ENCODE data around the gene ZNF705A.
"Not testable (repeated sequence)": the region's sequence is repeated elsewhere in the genome, so short reads cannot be mapped to it uniquely, and the experiment has no call there.

ZNF705A gene

GRCh38 chr12:8218711-8219382, 62.0 kb downstream of the ZNF705A start:
- H3K9ac ChIP-seq (ENCODE audit: low read length); H3K27ac ChIP-seq (ENCODE audit: low read depth, low read length); H3K9me3 ChIP-seq (ENCODE audit: insufficient read depth, low read length); H2AFZ ChIP-seq (ENCODE audit: low read depth, low read length, severe bottlenecking); H3K36me3 ChIP-seq (ENCODE audit: low read length); H3K9me2 ChIP-seq (replicated peaks; ENCODE audit: insufficient read depth, low read length); H4K20me1 ChIP-seq (ENCODE audit: low read depth, low read length); H3K4me3 ChIP-seq (ENCODE audit: insufficient read depth, low read length, poor library complexity, severe bottlenecking); H3K4me2 ChIP-seq (ENCODE audit: low read depth, low read length, poor library complexity, severe bottlenecking); H3F3A ChIP-seq (ENCODE audit: insufficient read depth); H3K79me2 ChIP-seq (ENCODE audit: insufficient read depth, low read length); H3K27me3 ChIP-seq (ENCODE audit: low read length): not testable (repeated sequence)

- H3K4me3 ChIP-seq (ENCODE audit: insufficient read depth, low read length, poor library complexity, severe bottlenecking); H4K20me1 ChIP-seq (ENCODE audit: low read depth, low read length); H3K79me2 ChIP-seq (ENCODE audit: insufficient read depth, low read length); H3K27me3 ChIP-seq (ENCODE audit: low read length); H3K27ac ChIP-seq (ENCODE audit: low read depth, low read length); H3K9me3 ChIP-seq (ENCODE audit: insufficient read depth, low read length); H3F3A ChIP-seq (ENCODE audit: insufficient read depth); H2AFZ ChIP-seq (ENCODE audit: low read depth, low read length, severe bottlenecking); H3K9me2 ChIP-seq (replicated peaks; ENCODE audit: insufficient read depth, low read length); H3K9ac ChIP-seq (ENCODE audit: low read length); H3K36me3 ChIP-seq (ENCODE audit: low read length); H3K4me2 ChIP-seq (ENCODE audit: low read depth, low read length, poor library complexity, severe bottlenecking): not testable (repeated sequence)
Measured at GRCh38 chr12:8221375-8221774, 64.6 kb downstream of the ZNF705A start.

GRCh38 chr12:8221844-8222243, 65.0 kb downstream of the ZNF705A start:
- not testable (repeated sequence) for H3K36me3 ChIP-seq (ENCODE audit: low read length); H4K20me1 ChIP-seq (ENCODE audit: low read depth, low read length); H2AFZ ChIP-seq (ENCODE audit: low read depth, low read length, severe bottlenecking); H3K4me3 ChIP-seq (ENCODE audit: insufficient read depth, low read length, poor library complexity, severe bottlenecking); H3K79me2 ChIP-seq (ENCODE audit: insufficient read depth, low read length); H3K9me2 ChIP-seq (replicated peaks; ENCODE audit: insufficient read depth, low read length); H3F3A ChIP-seq (ENCODE audit: insufficient read depth); H3K27me3 ChIP-seq (ENCODE audit: low read length); H3K4me2 ChIP-seq (ENCODE audit: low read depth, low read length, poor library complexity, severe bottlenecking); H3K9me3 ChIP-seq (ENCODE audit: insufficient read depth, low read length); H3K9ac ChIP-seq (ENCODE audit: low read length); H3K27ac ChIP-seq (ENCODE audit: low read depth, low read length)

- not testable (repeated sequence) for H3K79me2 ChIP-seq (ENCODE audit: insufficient read depth, low read length); H3K9ac ChIP-seq (ENCODE audit: low read length); H3K9me3 ChIP-seq (ENCODE audit: insufficient read depth, low read length); H3K36me3 ChIP-seq (ENCODE audit: low read length); H3F3A ChIP-seq (ENCODE audit: insufficient read depth); H4K20me1 ChIP-seq (ENCODE audit: low read depth, low read length); H3K4me2 ChIP-seq (ENCODE audit: low read depth, low read length, poor library complexity, severe bottlenecking); H3K9me2 ChIP-seq (replicated peaks; ENCODE audit: insufficient read depth, low read length); H3K27ac ChIP-seq (ENCODE audit: low read depth, low read length); H2AFZ ChIP-seq (ENCODE audit: low read depth, low read length, severe bottlenecking); H3K4me3 ChIP-seq (ENCODE audit: insufficient read depth, low read length, poor library complexity, severe bottlenecking); H3K27me3 ChIP-seq (ENCODE audit: low read length)
Measured at GRCh38 chr12:8222303-8222702, 65.5 kb downstream of the ZNF705A start.

GRCh38 chr12:8223646-8224045, 66.8 kb downstream of the ZNF705A start:
- not testable (repeated sequence) for H2AFZ ChIP-seq (ENCODE audit: low read depth, low read length, severe bottlenecking); H3K36me3 ChIP-seq (ENCODE audit: low read length); H3F3A ChIP-seq (ENCODE audit: insufficient read depth); H3K27me3 ChIP-seq (ENCODE audit: low read length); H3K27ac ChIP-seq (ENCODE audit: low read depth, low read length); H3K79me2 ChIP-seq (ENCODE audit: insufficient read depth, low read length); H3K4me3 ChIP-seq (ENCODE audit: insufficient read depth, low read length, poor library complexity, severe bottlenecking); H3K9ac ChIP-seq (ENCODE audit: low read length); H3K9me3 ChIP-seq (ENCODE audit: insufficient read depth, low read length); H3K4me2 ChIP-seq (ENCODE audit: low read depth, low read length, poor library complexity, severe bottlenecking); H4K20me1 ChIP-seq (ENCODE audit: low read depth, low read length); H3K9me2 ChIP-seq (replicated peaks; ENCODE audit: insufficient read depth, low read length)

- not testable (repeated sequence) for H3K9me3 ChIP-seq (ENCODE audit: insufficient read depth, low read length); H3K4me2 ChIP-seq (ENCODE audit: low read depth, low read length, poor library complexity, severe bottlenecking); H4K20me1 ChIP-seq (ENCODE audit: low read depth, low read length); H2AFZ ChIP-seq (ENCODE audit: low read depth, low read length, severe bottlenecking); H3K4me3 ChIP-seq (ENCODE audit: insufficient read depth, low read length, poor library complexity, severe bottlenecking); H3K36me3 ChIP-seq (ENCODE audit: low read length); H3K27me3 ChIP-seq (ENCODE audit: low read length); H3K9ac ChIP-seq (ENCODE audit: low read length); H3F3A ChIP-seq (ENCODE audit: insufficient read depth); H3K9me2 ChIP-seq (replicated peaks; ENCODE audit: insufficient read depth, low read length); H3K27ac ChIP-seq (ENCODE audit: low read depth, low read length); H3K79me2 ChIP-seq (ENCODE audit: insufficient read depth, low read length)
Measured at GRCh38 chr12:8224782-8225181, 68.0 kb downstream of the ZNF705A start.

All from SU-DHL-6 (cell line).